HEK293 (cell line): Measurements from ENCODE around the gene TNFRSF25.

Source experiments
- GLIS2 ChIP-seq: fragments of 450-650 bp; formaldehyde crosslinking; IDR thresholded peaks from 2 replicates; pipeline ENCODE4 v1.5.1; 2016; ENCODE audit warnings: missing biosample characterization, missing genetic modification characterization
- KLF1 ChIP-seq: fragments of 450-650 bp; formaldehyde crosslinking; IDR thresholded peaks from 2 replicates; pipeline ENCODE4 v1.5.1; 2016; ENCODE audit warnings: missing biosample characterization, missing genetic modification characterization
- KLF7 ChIP-seq: fragments of 450-650 bp; formaldehyde crosslinking; IDR thresholded peaks from 2 replicates; pipeline ENCODE4 v1.5.1; 2016; ENCODE audit warnings: missing biosample characterization, missing genetic modification characterization, borderline replicate concordance
- REPIN1 ChIP-seq: fragments of 450-650 bp; formaldehyde crosslinking; IDR thresholded peaks from 2 replicates; pipeline ENCODE4 v1.5.1; 2017; ENCODE audit warnings: missing biosample characterization, missing genetic modification characterization, low read depth
- TCF7L2 ChIP-seq: IDR thresholded peaks from 2 replicates; pipeline ENCODE4 v1.6.1; 2011; ENCODE audit warnings: low read depth, mild to moderate bottlenecking, inconsistent platforms, low read length, moderate library complexity, borderline replicate concordance
- YY2 ChIP-seq: fragments of 450-650 bp; formaldehyde crosslinking; IDR thresholded peaks from 2 replicates; pipeline ENCODE4 v1.5.1; 2016; ENCODE audit warnings: missing biosample characterization, missing genetic modification characterization
- ZFP69B ChIP-seq: fragments of 450-650 bp; formaldehyde crosslinking; IDR thresholded peaks from 2 replicates; pipeline ENCODE4 v1.5.1; 2016; ENCODE audit warnings: missing biosample characterization, missing genetic modification characterization
- ZIC2 ChIP-seq: fragments of 450-650 bp; formaldehyde crosslinking; IDR thresholded peaks from 2 replicates; pipeline ENCODE4 v1.5.1; 2016; ENCODE audit warnings: missing biosample characterization, missing genetic modification characterization
- ZNF155 ChIP-seq: fragments of 450-650 bp; formaldehyde crosslinking; IDR thresholded peaks from 2 replicates; pipeline ENCODE4 v1.5.1; 2016; ENCODE audit warnings: missing biosample characterization, missing genetic modification characterization
- ZNF211 ChIP-seq: fragments of 450-650 bp; formaldehyde crosslinking; IDR thresholded peaks from 2 replicates; pipeline ENCODE4 v1.5.1; 2016; ENCODE audit warnings: low read depth, missing biosample characterization, missing genetic modification characterization
- ZNF214 ChIP-seq: fragments of 450-650 bp; formaldehyde crosslinking; IDR thresholded peaks from 2 replicates; pipeline ENCODE4 v1.5.1; 2017; ENCODE audit warnings: missing biosample characterization, mild to moderate bottlenecking, missing genetic modification characterization, borderline replicate concordance
- ZNF280C ChIP-seq: fragments of 450-650 bp; formaldehyde crosslinking; IDR thresholded peaks from 2 replicates; pipeline ENCODE4 v1.5.1; 2016; ENCODE audit warnings: missing biosample characterization, missing genetic modification characterization
- ZNF335 ChIP-seq: fragments of 450-650 bp; formaldehyde crosslinking; conservative IDR thresholded peaks from 2 replicates; pipeline ENCODE4 v1.5.1; 2016; ENCODE audit warnings: missing biosample characterization, missing genetic modification characterization
- ZNF423 ChIP-seq: fragments of 450-650 bp; formaldehyde crosslinking; IDR thresholded peaks from 2 replicates; pipeline ENCODE4 v1.5.1; 2016; ENCODE audit warnings: missing biosample characterization, missing genetic modification characterization
- ZNF777 ChIP-seq: fragments of 450-650 bp; formaldehyde crosslinking; IDR thresholded peaks from 2 replicates; pipeline ENCODE4 v1.5.1; 2017; ENCODE audit warnings: missing biosample characterization, missing genetic modification characterization, borderline replicate concordance
- TF ChIP-seq, protein P1 (sequence below): fragments of 450-650 bp; formaldehyde crosslinking; IDR thresholded peaks from 2 replicates; pipeline ENCODE4 v1.5.1; 2016; ENCODE audit warnings: missing biosample characterization, missing genetic modification characterization, borderline replicate concordance
- TF ChIP-seq, protein P2 (sequence below): fragments of 450-650 bp; formaldehyde crosslinking; IDR thresholded peaks from 2 replicates; pipeline ENCODE4 v1.5.1; 2016; ENCODE audit warnings: missing biosample characterization, missing genetic modification characterization, borderline replicate concordance
- TF ChIP-seq, protein P3 (sequence below): fragments of 450-650 bp; formaldehyde crosslinking; IDR thresholded peaks from 2 replicates; pipeline ENCODE4 v1.5.1; 2016; ENCODE audit warnings: missing biosample characterization, missing genetic modification characterization
- TF ChIP-seq, protein P4 (sequence below): fragments of 450-650 bp; formaldehyde crosslinking; IDR thresholded peaks from 2 replicates; pipeline ENCODE4 v1.5.1; 2016; ENCODE audit warnings: missing biosample characterization, missing genetic modification characterization

The TNFRSF25 gene

GRCh38 chr1:6427441-6428390 lies 38.3 kb downstream of the TNFRSF25 start (continued):
- TF ChIP-seq, protein P1, sequence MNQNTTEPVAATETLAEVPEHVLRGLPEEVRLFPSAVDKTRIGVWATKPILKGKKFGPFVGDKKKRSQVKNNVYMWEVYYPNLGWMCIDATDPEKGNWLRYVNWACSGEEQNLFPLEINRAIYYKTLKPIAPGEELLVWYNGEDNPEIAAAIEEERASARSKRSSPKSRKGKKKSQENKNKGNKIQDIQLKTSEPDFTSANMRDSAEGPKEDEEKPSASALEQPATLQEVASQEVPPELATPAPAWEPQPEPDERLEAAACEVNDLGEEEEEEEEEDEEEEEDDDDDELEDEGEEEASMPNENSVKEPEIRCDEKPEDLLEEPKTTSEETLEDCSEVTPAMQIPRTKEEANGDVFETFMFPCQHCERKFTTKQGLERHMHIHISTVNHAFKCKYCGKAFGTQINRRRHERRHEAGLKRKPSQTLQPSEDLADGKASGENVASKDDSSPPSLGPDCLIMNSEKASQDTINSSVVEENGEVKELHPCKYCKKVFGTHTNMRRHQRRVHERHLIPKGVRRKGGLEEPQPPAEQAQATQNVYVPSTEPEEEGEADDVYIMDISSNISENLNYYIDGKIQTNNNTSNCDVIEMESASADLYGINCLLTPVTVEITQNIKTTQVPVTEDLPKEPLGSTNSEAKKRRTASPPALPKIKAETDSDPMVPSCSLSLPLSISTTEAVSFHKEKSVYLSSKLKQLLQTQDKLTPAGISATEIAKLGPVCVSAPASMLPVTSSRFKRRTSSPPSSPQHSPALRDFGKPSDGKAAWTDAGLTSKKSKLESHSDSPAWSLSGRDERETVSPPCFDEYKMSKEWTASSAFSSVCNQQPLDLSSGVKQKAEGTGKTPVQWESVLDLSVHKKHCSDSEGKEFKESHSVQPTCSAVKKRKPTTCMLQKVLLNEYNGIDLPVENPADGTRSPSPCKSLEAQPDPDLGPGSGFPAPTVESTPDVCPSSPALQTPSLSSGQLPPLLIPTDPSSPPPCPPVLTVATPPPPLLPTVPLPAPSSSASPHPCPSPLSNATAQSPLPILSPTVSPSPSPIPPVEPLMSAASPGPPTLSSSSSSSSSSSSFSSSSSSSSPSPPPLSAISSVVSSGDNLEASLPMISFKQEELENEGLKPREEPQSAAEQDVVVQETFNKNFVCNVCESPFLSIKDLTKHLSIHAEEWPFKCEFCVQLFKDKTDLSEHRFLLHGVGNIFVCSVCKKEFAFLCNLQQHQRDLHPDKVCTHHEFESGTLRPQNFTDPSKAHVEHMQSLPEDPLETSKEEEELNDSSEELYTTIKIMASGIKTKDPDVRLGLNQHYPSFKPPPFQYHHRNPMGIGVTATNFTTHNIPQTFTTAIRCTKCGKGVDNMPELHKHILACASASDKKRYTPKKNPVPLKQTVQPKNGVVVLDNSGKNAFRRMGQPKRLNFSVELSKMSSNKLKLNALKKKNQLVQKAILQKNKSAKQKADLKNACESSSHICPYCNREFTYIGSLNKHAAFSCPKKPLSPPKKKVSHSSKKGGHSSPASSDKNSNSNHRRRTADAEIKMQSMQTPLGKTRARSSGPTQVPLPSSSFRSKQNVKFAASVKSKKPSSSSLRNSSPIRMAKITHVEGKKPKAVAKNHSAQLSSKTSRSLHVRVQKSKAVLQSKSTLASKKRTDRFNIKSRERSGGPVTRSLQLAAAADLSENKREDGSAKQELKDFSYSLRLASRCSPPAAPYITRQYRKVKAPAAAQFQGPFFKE (tag by site-specific recombination) = no peak
- TF ChIP-seq, protein P2, sequence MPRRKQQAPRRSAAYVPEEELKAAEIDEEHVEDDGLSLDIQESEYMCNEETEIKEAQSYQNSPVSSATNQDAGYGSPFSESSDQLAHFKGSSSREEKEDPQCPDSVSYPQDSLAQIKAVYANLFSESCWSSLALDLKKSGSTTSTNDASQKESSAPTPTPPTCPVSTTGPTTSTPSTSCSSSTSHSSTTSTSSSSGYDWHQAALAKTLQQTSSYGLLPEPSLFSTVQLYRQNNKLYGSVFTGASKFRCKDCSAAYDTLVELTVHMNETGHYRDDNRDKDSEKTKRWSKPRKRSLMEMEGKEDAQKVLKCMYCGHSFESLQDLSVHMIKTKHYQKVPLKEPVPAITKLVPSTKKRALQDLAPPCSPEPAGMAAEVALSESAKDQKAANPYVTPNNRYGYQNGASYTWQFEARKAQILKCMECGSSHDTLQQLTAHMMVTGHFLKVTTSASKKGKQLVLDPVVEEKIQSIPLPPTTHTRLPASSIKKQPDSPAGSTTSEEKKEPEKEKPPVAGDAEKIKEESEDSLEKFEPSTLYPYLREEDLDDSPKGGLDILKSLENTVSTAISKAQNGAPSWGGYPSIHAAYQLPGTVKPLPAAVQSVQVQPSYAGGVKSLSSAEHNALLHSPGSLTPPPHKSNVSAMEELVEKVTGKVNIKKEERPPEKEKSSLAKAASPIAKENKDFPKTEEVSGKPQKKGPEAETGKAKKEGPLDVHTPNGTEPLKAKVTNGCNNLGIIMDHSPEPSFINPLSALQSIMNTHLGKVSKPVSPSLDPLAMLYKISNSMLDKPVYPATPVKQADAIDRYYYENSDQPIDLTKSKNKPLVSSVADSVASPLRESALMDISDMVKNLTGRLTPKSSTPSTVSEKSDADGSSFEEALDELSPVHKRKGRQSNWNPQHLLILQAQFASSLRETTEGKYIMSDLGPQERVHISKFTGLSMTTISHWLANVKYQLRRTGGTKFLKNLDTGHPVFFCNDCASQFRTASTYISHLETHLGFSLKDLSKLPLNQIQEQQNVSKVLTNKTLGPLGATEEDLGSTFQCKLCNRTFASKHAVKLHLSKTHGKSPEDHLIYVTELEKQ (tag by site-specific recombination) = no peak
- TF ChIP-seq, protein P3, sequence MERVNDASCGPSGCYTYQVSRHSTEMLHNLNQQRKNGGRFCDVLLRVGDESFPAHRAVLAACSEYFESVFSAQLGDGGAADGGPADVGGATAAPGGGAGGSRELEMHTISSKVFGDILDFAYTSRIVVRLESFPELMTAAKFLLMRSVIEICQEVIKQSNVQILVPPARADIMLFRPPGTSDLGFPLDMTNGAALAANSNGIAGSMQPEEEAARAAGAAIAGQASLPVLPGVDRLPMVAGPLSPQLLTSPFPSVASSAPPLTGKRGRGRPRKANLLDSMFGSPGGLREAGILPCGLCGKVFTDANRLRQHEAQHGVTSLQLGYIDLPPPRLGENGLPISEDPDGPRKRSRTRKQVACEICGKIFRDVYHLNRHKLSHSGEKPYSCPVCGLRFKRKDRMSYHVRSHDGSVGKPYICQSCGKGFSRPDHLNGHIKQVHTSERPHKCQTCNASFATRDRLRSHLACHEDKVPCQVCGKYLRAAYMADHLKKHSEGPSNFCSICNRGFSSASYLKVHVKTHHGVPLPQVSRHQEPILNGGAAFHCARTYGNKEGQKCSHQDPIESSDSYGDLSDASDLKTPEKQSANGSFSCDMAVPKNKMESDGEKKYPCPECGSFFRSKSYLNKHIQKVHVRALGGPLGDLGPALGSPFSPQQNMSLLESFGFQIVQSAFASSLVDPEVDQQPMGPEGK = peak; percentile 71
- TF ChIP-seq GLIS2 = peak; percentile 70
- TF ChIP-seq, protein P4, sequence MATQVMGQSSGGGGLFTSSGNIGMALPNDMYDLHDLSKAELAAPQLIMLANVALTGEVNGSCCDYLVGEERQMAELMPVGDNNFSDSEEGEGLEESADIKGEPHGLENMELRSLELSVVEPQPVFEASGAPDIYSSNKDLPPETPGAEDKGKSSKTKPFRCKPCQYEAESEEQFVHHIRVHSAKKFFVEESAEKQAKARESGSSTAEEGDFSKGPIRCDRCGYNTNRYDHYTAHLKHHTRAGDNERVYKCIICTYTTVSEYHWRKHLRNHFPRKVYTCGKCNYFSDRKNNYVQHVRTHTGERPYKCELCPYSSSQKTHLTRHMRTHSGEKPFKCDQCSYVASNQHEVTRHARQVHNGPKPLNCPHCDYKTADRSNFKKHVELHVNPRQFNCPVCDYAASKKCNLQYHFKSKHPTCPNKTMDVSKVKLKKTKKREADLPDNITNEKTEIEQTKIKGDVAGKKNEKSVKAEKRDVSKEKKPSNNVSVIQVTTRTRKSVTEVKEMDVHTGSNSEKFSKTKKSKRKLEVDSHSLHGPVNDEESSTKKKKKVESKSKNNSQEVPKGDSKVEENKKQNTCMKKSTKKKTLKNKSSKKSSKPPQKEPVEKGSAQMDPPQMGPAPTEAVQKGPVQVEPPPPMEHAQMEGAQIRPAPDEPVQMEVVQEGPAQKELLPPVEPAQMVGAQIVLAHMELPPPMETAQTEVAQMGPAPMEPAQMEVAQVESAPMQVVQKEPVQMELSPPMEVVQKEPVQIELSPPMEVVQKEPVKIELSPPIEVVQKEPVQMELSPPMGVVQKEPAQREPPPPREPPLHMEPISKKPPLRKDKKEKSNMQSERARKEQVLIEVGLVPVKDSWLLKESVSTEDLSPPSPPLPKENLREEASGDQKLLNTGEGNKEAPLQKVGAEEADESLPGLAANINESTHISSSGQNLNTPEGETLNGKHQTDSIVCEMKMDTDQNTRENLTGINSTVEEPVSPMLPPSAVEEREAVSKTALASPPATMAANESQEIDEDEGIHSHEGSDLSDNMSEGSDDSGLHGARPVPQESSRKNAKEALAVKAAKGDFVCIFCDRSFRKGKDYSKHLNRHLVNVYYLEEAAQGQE (tag by site-specific recombination) = no peak
- TF ChIP-seq ZNF155 (tag by site-specific recombination) = no peak
- peak; percentile 53 for TF ChIP-seq ZNF335 (tag by site-specific recombination)
- no peak for TF ChIP-seq TCF7L2
- no peak for TF ChIP-seq ZNF214 (tag by site-specific recombination)
- TF ChIP-seq ZIC2 (tag by site-specific recombination) = peak; percentile 77
- TF ChIP-seq KLF7 (tag by site-specific recombination) = no peak
- TF ChIP-seq ZNF423 (tag by site-specific recombination) = no peak
- TF ChIP-seq ZNF777 (tag by site-specific recombination) = no peak
- no peak for TF ChIP-seq YY2
- TF ChIP-seq REPIN1 (tag by site-specific recombination) = no peak
- TF ChIP-seq ZNF211 (tag by site-specific recombination) = no peak
- peak; percentile 24 for TF ChIP-seq KLF1 (tag by site-specific recombination)
- TF ChIP-seq ZFP69B (tag by site-specific recombination) = 0 out of 2 replicates have a peak, but pooled peaks have one; percentile 31
- TF ChIP-seq ZNF280C (tag by site-specific recombination) = no peak
